K562 (cell line): Measurements from ENCODE around the gene CDYL.

ENCODE experiments used
- FOXA3 ChIP-seq, 2 experiments: fragments of 450-650 bp in 1 of 2; sonication (generic) in 1 of 2; formaldehyde crosslinking; IDR thresholded peaks in 1 of 2; conservative IDR thresholded peaks in 1 of 2; 2 replicates each; pipeline versions ENCODE4 v1.4.0 to v1.8.0; 2020 to 2022; ENCODE audit warnings: mild to moderate bottlenecking in 2 of 2, missing genetic modification reagents in 1 of 2
- POLR2AphosphoS5 ChIP-seq: IDR thresholded peaks from 2 replicates; pipeline ENCODE4 v1.6.1; 2011; ENCODE audit warnings: mild to moderate bottlenecking, low read depth, low read length, moderate library complexity; ENCODE audit not compliant: control insufficient read depth, insufficient read depth
- ZC3H11A ChIP-seq: IDR thresholded peaks from 2 replicates; pipeline ENCODE4 v1.6.1; 2012; ENCODE audit warnings: low read depth, low read length, improper control_type of control experiment

DNA sequence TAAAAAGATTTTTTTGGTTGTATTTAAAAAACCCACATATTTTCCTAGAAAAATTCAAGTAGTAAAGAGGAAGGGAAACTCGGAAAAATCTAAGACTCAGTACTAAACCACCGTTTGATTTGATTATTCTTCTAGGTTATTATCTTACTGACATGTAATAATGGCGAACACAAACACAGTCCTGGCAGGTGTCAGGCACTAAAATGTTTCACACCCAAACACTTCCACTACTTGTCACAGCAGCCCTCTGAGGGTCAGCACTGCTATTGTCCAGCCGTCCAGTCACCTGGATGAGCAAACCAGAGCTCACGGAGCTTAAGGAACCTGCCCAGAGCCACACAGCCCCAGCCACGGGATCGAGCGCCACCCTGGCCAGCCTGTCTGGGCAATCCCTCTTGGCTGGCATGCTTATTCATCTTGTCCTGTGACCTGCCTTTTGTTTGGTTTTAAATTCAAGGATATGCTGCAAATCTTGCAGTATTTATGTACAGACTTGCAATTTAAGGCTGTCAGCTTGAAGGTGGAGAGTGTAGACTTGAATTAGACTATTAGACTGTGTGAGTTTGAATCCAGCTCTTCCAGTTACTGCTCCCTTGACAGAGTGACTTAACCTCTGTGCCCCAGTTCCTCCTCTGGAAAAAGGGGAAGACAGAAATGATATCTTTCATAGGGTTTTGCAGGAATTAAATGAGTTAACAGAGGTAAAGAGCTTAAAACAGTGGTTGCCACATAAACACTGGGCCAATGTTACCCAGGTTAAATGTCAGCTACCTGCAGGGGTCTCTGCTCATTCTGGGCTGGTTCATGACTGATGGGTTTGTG lies 82.2 kb downstream of the CDYL start:
- TF ChIP-seq ZC3H11A (no peak), POLR2AphosphoS5 (no peak), FOXA3 (CRISPR knock-in tag; conservative IDR thresholded peaks at IDR 0.05 in 1 of 2, IDR thresholded peaks at IDR 0.05 in 1 of 2) (no peak)
